ENCODE measurements around the gene NAA35.

GRCh38 chr9:86009133-86009532 lies 68.2 kb downstream of the NAA35 start:
- TF ChIP-seq ZNF423 (CRISPR knock-in tag; IDR thresholded peaks at IDR 0.05) (no peak), FOXP1 (CRISPR knock-in tag; IDR thresholded peaks at IDR 0.05; ENCODE audit: borderline replicate concordance) (no peak), USF1 (CRISPR knock-in tag; IDR thresholded peaks at IDR 0.05) (no peak), TP53 (CRISPR knock-in tag; IDR thresholded peaks at IDR 0.05) (no peak), USF2 (CRISPR knock-in tag; IDR thresholded peaks at IDR 0.05) (no peak), ZNF121 (CRISPR knock-in tag; IDR thresholded peaks at IDR 0.05) (no peak)
- TF ChIP-seq, protein P1, sequence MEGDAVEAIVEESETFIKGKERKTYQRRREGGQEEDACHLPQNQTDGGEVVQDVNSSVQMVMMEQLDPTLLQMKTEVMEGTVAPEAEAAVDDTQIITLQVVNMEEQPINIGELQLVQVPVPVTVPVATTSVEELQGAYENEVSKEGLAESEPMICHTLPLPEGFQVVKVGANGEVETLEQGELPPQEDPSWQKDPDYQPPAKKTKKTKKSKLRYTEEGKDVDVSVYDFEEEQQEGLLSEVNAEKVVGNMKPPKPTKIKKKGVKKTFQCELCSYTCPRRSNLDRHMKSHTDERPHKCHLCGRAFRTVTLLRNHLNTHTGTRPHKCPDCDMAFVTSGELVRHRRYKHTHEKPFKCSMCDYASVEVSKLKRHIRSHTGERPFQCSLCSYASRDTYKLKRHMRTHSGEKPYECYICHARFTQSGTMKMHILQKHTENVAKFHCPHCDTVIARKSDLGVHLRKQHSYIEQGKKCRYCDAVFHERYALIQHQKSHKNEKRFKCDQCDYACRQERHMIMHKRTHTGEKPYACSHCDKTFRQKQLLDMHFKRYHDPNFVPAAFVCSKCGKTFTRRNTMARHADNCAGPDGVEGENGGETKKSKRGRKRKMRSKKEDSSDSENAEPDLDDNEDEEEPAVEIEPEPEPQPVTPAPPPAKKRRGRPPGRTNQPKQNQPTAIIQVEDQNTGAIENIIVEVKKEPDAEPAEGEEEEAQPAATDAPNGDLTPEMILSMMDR (IDR thresholded peaks at IDR 0.05): no peak
- TF ChIP-seq, protein P2, sequence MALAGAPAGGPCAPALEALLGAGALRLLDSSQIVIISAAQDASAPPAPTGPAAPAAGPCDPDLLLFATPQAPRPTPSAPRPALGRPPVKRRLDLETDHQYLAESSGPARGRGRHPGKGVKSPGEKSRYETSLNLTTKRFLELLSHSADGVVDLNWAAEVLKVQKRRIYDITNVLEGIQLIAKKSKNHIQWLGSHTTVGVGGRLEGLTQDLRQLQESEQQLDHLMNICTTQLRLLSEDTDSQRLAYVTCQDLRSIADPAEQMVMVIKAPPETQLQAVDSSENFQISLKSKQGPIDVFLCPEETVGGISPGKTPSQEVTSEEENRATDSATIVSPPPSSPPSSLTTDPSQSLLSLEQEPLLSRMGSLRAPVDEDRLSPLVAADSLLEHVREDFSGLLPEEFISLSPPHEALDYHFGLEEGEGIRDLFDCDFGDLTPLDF (CRISPR knock-in tag; IDR thresholded peaks at IDR 0.05): no peak
- TF ChIP-seq, protein P3, sequence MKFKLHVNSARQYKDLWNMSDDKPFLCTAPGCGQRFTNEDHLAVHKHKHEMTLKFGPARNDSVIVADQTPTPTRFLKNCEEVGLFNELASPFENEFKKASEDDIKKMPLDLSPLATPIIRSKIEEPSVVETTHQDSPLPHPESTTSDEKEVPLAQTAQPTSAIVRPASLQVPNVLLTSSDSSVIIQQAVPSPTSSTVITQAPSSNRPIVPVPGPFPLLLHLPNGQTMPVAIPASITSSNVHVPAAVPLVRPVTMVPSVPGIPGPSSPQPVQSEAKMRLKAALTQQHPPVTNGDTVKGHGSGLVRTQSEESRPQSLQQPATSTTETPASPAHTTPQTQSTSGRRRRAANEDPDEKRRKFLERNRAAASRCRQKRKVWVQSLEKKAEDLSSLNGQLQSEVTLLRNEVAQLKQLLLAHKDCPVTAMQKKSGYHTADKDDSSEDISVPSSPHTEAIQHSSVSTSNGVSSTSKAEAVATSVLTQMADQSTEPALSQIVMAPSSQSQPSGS (CRISPR knock-in tag; IDR thresholded peaks at IDR 0.05; ENCODE audit: borderline replicate concordance, low read depth): no peak

All from WTC11 (cell line).